Measurements from ENCODE around the gene JAK3. TPM values are rescaled to one million over a fixed set of nuclear protein-coding genes. Genes with fewer than 3 reads are reported as not detected.

The JAK3 gene
- total and polyA plus RNA-seq, 2 of the 13 experiments (the other 11 are each of a cell fraction or from before 2014, with no cell fraction given): 3.4 to 18.6 TPM

DNA sequence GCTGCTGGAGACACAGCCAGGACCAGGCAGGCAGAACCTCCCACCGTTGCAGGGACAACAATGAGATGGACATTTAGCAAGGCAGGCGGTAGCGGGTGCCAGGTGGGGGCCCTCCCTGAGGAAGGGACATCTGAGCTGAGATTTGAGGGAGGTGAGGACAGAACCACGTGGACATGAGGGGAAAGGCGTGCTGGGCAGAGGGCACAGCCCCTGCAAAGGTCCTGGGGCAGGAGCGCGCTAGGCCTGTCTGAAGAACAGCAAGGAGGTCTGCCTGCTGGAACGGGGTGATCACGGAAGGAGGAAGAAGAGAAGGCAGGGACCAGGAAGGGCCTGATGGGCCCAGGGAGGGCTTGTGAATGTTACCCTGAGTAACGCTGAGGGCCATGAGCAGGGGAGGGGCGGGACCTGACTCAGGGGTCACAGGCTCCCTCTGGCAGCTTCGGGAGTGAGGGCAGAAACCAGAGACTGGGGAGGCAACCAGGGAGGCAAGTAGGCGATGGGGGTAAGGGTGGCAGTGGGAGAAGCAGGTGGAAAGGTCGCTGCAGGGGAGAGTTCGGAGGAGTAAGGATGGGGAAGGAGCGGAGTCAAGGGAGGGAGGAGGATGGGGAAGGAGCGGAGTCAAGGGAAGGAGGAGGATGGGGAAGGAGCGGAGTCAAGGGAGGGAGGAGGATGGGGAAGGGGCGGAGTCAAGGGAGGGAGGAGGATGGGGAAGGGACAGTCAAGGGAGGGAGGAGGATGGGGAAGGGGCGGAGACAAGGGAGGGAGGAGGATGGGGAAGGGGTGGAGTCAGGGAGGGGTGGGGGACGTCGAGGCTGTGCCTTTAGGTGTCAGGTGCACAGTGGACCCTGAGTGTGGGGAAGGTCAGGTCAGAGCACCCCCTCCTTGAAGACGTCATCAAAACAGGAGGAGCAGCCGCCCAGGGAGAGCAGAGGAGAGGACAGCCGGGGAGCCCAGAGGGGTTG lies 68.5 kb downstream of the JAK3 start:
- Histone ChIP-seq H3K27ac (ENCODE audit: extremely low read length, insufficient read depth, low read length) (no peak overlapping the region), H4K20me1 (ENCODE audit: insufficient read depth, low read length) (no peaks in the 10 kb centered on the region), H3K9ac (ENCODE audit: insufficient read depth, low read depth, low read length) (no peak overlapping the region), H2AFZ (ENCODE audit: low read length) (no peak overlapping the region), H3K27me3 (ENCODE audit: control insufficient read depth in 1 of 2, insufficient read depth in 2 of 2, low read length in 2 of 2) (no peaks in the 10 kb centered on the region), H3K4me3 (replicated peaks in 1 of 3; ENCODE audit: insufficient read depth in 1 of 3, low read depth in 2 of 3, low read length in 3 of 3) (peak overlapping the region in 2 of 3 experiments; percentile 38 to 43; a peak in 4 of 6 replicates), H3K36me3 (replicated peaks in 1 of 2; ENCODE audit: control insufficient read depth in 1 of 2, insufficient read depth in 2 of 2, low read length in 2 of 2) (no peaks in the 10 kb centered on the region), H3K4me2 (ENCODE audit: low read depth, low read length) (peak overlapping the region; percentile 42), H3K79me2 (ENCODE audit: insufficient read depth, low read length) (no peaks in the 10 kb centered on the region), H3K4me1 (ENCODE audit: insufficient read depth, low read length) (peaks cover 8% of the 10 kb centered on the region; the same call in 1 of the 2 replicates), H3K9me3 (ENCODE audit: low read length) (no peaks in the 10 kb centered on the region)
- FAIRE-seq: no peak
- no TSS peak for BruUV-seq (replicated peaks)
- ATAC-seq: no peak
- whole genome bisulfite sequencing (ENCODE audit: low lambda C conversion rate): 59% methylated on average over 25 of the region's 25 CpGs
- in situ Hi-C loops (cut with HindIII; ENCODE audit: extremely low pct_ligation_motif_present, low pct_unique_long_range_greater_than_20kb) (no loop called here), intact Hi-C loops (cut with micrococcal nuclease; ENCODE audit: unreplicated experiment) (no loop called here)
- ChIA-PET CTCF (ENCODE audit: low intra/inter-chr PET ratio, low total read pairs) (no interaction called here), POLR2A (no interaction called here)
- TF ChIP-seq, protein P1, sequence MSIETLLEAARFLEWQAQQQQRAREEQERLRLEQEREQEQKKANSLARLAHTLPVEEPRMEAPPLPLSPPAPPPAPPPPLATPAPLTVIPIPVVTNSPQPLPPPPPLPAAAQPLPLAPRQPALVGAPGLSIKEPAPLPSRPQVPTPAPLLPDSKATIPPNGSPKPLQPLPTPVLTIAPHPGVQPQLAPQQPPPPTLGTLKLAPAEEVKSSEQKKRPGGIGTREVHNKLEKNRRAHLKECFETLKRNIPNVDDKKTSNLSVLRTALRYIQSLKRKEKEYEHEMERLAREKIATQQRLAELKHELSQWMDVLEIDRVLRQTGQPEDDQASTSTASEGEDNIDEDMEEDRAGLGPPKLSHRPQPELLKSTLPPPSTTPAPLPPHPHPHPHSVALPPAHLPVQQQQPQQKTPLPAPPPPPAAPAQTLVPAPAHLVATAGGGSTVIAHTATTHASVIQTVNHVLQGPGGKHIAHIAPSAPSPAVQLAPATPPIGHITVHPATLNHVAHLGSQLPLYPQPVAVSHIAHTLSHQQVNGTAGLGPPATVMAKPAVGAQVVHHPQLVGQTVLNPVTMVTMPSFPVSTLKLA (IDR thresholded peaks at IDR 0.05): peak; percentile 31; the same call in 1 of the 2 replicates
- TF ChIP-seq, protein P2, sequence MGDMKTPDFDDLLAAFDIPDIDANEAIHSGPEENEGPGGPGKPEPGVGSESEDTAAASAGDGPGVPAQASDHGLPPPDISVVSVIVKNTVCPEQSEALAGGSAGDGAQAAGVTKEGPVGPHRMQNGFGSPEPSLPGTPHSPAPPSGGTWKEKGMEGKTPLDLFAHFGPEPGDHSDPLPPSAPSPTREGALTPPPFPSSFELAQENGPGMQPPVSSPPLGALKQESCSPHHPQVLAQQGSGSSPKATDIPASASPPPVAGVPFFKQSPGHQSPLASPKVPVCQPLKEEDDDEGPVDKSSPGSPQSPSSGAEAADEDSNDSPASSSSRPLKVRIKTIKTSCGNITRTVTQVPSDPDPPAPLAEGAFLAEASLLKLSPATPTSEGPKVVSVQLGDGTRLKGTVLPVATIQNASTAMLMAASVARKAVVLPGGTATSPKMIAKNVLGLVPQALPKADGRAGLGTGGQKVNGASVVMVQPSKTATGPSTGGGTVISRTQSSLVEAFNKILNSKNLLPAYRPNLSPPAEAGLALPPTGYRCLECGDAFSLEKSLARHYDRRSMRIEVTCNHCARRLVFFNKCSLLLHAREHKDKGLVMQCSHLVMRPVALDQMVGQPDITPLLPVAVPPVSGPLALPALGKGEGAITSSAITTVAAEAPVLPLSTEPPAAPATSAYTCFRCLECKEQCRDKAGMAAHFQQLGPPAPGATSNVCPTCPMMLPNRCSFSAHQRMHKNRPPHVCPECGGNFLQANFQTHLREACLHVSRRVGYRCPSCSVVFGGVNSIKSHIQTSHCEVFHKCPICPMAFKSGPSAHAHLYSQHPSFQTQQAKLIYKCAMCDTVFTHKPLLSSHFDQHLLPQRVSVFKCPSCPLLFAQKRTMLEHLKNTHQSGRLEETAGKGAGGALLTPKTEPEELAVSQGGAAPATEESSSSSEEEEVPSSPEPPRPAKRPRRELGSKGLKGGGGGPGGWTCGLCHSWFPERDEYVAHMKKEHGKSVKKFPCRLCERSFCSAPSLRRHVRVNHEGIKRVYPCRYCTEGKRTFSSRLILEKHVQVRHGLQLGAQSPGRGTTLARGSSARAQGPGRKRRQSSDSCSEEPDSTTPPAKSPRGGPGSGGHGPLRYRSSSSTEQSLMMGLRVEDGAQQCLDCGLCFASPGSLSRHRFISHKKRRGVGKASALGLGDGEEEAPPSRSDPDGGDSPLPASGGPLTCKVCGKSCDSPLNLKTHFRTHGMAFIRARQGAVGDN (CRISPR knock-in tag; IDR thresholded peaks at IDR 0.05): 0 out of 2 replicates have a peak, but pooled peaks have one; percentile 33
- TF ChIP-seq ZNF703 (CRISPR knock-in tag; IDR thresholded peaks at IDR 0.05; ENCODE audit: borderline replicate concordance) (0 out of 2 replicates have a peak, but pooled peaks have one; percentile 8), ZMYM3 (CRISPR knock-in tag; IDR thresholded peaks at IDR 0.05) (peak; percentile 53; the same call in 1 of the 2 replicates), PTBP1 (IDR thresholded peaks at IDR 0.05; ENCODE audit: low read depth, low read length, poor library complexity, severe bottlenecking) (no peak), ZNF468 (CRISPR knock-in tag; IDR thresholded peaks at IDR 0.05) (no peak)
- TF ChIP-seq, protein P3, sequence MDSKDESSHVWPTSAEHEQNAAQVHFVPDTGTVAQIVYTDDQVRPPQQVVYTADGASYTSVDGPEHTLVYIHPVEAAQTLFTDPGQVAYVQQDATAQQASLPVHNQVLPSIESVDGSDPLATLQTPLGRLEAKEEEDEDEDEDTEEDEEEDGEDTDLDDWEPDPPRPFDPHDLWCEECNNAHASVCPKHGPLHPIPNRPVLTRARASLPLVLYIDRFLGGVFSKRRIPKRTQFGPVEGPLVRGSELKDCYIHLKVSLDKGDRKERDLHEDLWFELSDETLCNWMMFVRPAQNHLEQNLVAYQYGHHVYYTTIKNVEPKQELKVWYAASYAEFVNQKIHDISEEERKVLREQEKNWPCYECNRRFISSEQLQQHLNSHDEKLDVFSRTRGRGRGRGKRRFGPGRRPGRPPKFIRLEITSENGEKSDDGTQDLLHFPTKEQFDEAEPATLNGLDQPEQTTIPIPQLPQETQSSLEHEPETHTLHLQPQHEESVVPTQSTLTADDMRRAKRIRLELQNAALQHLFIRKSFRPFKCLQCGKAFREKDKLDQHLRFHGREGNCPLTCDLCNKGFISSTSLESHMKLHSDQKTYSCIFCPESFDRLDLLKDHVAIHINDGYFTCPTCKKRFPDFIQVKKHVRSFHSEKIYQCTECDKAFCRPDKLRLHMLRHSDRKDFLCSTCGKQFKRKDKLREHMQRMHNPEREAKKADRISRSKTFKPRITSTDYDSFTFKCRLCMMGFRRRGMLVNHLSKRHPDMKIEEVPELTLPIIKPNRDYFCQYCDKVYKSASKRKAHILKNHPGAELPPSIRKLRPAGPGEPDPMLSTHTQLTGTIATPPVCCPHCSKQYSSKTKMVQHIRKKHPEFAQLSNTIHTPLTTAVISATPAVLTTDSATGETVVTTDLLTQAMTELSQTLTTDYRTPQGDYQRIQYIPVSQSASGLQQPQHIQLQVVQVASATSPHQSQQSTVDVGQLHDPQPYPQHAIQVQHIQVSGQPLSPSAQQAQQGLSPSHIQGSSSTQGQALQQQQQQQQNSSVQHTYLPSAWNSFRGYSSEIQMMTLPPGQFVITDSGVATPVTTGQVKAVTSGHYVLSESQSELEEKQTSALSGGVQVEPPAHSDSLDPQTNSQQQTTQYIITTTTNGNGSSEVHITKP (CRISPR knock-in tag; IDR thresholded peaks at IDR 0.05; ENCODE audit: low read depth): no peak
- DNase-seq (ENCODE audit: low spot score): no peak
